Measurements from ENCODE around the gene TENT5C. TPM values are rescaled to one million over a fixed set of nuclear protein-coding genes. Genes with fewer than 3 reads are reported as not detected.

The TENT5C gene
- total RNA-seq, 1 donor from 2014 or later = 59.3 TPM

DNA sequence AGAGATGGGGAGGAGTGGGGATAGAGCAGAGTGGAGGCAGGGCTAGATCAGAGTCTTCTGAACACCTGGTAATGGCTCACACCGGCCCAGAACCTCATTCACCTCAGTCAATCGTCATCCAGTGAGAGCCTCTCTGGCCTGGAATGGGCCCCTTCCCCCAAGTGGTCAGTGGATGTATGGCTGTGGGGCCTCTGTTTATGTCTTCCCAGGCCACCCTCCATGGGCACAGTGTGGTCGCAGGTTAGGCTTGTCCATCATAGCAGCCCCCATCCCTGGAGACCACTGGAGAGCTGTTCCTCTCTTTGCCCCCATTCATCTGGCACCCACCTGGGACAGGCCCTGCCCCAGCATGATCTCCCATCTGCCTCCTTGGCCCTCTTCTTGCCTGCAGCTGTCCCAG lies 29.6 kb upstream of the TENT5C start:
- Mint-ChIP-seq H3K36me3 (ENCODE audit: low read depth) (no peaks in the 10 kb centered on the region), H3K4me1 (peaks cover 21% of the 10 kb centered on the region), H3K9me3 (no peaks in the 10 kb centered on the region), H3K27ac (no peak overlapping the region), H3K27me3 (no peaks in the 10 kb centered on the region), H3K4me3 (no peak overlapping the region)
- no peak for DNase-seq
- POLR2A ChIA-PET = no interaction called here
- TF ChIP-seq, protein P1, sequence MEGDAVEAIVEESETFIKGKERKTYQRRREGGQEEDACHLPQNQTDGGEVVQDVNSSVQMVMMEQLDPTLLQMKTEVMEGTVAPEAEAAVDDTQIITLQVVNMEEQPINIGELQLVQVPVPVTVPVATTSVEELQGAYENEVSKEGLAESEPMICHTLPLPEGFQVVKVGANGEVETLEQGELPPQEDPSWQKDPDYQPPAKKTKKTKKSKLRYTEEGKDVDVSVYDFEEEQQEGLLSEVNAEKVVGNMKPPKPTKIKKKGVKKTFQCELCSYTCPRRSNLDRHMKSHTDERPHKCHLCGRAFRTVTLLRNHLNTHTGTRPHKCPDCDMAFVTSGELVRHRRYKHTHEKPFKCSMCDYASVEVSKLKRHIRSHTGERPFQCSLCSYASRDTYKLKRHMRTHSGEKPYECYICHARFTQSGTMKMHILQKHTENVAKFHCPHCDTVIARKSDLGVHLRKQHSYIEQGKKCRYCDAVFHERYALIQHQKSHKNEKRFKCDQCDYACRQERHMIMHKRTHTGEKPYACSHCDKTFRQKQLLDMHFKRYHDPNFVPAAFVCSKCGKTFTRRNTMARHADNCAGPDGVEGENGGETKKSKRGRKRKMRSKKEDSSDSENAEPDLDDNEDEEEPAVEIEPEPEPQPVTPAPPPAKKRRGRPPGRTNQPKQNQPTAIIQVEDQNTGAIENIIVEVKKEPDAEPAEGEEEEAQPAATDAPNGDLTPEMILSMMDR (IDR thresholded peaks at IDR 0.05) = no peak
- intact Hi-C loops (cut with micrococcal nuclease) = no loop called here
- ATAC-seq (ENCODE audit: low read depth) = no peak
- CTCF ChIA-PET = interaction anchor here (1.9 kb wide), 1 partner anchor 41 kb away, joined by 4 read pairs; no protein-coding TSS in a partner anchor

DNA sequence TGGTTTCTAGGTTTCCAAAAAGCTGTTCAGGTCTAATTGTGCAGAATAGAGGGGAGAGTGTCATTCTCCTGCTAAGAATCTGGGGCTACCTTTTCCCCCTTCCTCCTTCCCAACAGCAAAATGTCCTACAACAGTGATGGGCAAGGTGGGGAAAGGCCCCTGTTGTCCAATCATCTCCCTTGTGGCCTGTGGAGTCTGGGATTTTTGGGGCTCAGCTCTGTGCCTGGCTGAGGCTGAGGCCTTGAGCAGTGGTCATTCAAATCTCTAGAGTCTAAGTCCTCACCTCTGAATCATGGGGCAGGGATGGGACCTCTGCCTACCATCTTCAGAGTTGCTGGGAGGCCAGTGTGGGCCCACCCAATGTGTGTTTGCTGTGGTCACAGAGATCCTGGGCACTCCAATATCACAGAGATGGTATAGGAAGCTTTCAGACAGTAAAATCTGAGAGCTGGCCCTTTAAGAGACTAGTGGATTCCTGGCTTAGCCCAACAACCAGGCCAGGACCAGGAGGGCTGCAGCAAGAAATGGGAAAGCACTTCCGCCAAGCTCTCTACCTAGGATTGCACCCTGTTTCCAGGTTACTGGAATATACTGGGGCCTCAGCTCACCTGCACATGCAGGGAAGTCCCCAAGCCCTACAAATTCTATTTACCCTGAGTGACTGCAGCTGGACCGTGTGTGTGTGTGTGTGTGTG lies 28.5 kb upstream of the TENT5C start:
- Mint-ChIP-seq H3K27me3 (no peaks in the 10 kb centered on the region), H3K4me3 (no peak overlapping the region), H3K27ac (no peak overlapping the region), H3K4me1 (peaks cover 18% of the 10 kb centered on the region), H3K9me3 (no peaks in the 10 kb centered on the region), H3K36me3 (ENCODE audit: low read depth) (no peaks in the 10 kb centered on the region)
- TF ChIP-seq, protein P1 (IDR thresholded peaks at IDR 0.05) = no peak
- intact Hi-C loops (cut with micrococcal nuclease) = no loop called here
- no peak for DNase-seq
- CTCF ChIA-PET = no interaction called here
- ATAC-seq (ENCODE audit: low read depth) = no peak
- POLR2A ChIA-PET = no interaction called here

DNA sequence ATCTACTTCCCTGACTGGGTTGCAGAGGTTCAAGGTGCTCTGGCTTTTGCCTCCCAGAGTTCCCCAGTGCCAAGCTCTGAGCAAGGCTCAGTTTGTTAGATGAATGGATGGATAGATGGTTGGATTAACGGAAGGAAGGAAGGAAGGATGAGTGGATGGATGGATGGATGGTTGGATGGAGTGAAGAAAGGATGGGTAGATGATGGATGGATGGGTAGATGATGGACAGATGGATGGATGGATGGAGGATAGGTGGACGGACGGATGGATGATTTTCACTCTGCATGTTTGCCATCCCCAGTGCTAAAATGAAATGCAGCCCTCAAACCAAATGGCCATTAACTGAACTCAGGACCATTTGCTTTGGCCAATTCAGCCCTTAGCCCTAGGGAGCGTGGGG lies 27.4 kb upstream of the TENT5C start:
- H3K36me3 Mint-ChIP-seq (ENCODE audit: low read depth) = no peaks in the 10 kb centered on the region
- CTCF ChIA-PET = interaction anchor here (1.3 kb wide), 1 partner anchor 43 kb away, joined by 4 read pairs; no protein-coding TSS in a partner anchor
- ATAC-seq (ENCODE audit: low read depth) (no peak), DNase-seq (no peak)
- intact Hi-C loops (cut with micrococcal nuclease) = no loop called here
- peaks cover 7% of the 10 kb centered on the region for H3K4me1 Mint-ChIP-seq
- H3K9me3 Mint-ChIP-seq = no peaks in the 10 kb centered on the region
- POLR2A ChIA-PET = no interaction called here
- H3K4me3 Mint-ChIP-seq = no peak overlapping the region
- TF ChIP-seq, protein P1 (IDR thresholded peaks at IDR 0.05) = no peak
- no peaks in the 10 kb centered on the region for H3K27me3 Mint-ChIP-seq
- H3K27ac Mint-ChIP-seq = no peak overlapping the region

DNA sequence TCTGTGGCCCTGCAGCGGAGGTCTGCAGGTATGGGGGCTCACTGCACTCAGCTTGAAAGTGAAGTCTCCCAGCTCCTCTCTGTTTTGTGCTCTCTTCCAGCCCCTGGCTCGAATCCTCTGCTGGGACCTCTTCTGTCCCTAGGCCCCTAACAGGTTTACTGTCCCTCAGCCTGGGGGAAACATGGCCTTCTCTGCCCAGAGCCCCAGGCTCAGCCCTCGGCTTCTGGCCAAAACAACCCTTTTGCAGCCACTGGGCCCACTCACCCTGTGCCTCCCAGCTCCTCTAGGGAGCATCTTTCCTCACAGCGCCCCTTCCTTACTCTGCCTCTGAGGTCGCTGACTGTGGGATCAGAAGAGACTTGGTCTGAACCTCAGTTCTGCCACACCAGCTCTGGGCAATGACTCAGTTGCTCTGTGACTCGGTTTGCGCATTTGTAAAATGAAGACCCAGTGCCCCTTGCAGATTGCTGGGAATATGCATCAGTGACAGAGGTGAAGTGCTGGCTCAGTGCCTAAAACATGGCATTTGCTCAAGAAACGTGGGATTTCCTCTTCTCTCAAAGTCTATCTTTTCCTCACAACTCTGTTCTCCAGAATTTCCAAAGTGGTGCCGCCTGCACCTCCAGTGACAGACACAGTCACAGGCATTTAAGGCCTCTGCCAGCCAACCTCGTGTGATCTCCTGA lies 26.5 kb upstream of the TENT5C start:
- CTCF ChIA-PET = interaction anchor here (1.3 kb wide), 1 partner anchor 44 kb away, joined by 4 read pairs; no protein-coding TSS in a partner anchor
- DNase-seq (no peak), ATAC-seq (ENCODE audit: low read depth) (no peak)
- intact Hi-C loops (cut with micrococcal nuclease) = no loop called here
- Mint-ChIP-seq H3K27me3 (no peaks in the 10 kb centered on the region), H3K27ac (no peak overlapping the region), H3K9me3 (no peaks in the 10 kb centered on the region), H3K4me1 (no peaks in the 10 kb centered on the region), H3K36me3 (ENCODE audit: low read depth) (no peaks in the 10 kb centered on the region), H3K4me3 (no peak overlapping the region)
- POLR2A ChIA-PET = no interaction called here
- TF ChIP-seq, protein P1 (IDR thresholded peaks at IDR 0.05) = no peak

DNA sequence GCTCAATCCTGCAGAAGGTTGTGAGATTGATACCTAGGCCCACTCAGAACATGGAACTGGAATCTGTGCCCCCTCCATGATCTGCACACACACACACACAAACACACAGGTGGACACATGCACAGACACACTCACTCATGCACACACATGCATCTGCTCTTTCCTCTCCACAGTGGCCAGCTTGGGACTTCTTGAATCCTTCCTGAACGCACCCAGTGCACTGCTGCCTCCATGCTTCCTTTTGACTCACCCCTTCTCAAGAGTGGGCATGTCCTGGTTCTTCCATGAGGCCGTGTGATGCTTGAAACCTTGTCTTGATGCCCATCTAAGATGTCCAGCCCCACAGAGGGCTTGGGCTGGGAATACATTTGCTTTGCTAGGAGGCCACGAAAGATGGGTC lies 25.4 kb upstream of the TENT5C start:
- ATAC-seq (ENCODE audit: low read depth) = no peak
- Mint-ChIP-seq H3K27ac (no peak overlapping the region), H3K4me3 (no peak overlapping the region), H3K36me3 (ENCODE audit: low read depth) (no peaks in the 10 kb centered on the region), H3K27me3 (no peaks in the 10 kb centered on the region), H3K4me1 (no peaks in the 10 kb centered on the region), H3K9me3 (no peaks in the 10 kb centered on the region)
- no peak for DNase-seq
- POLR2A ChIA-PET = no interaction called here
- TF ChIP-seq, protein P1 (IDR thresholded peaks at IDR 0.05) = no peak
- CTCF ChIA-PET = interaction anchor here (1.1 to 3.8 kb wide), 2 partner anchors 46 to 174 kb away, joined by 7 to 13 read pairs; no protein-coding TSS in a partner anchor
- intact Hi-C loops (cut with micrococcal nuclease) = no loop called here

All from activated B cell treated with CpG ODN at 0.5 μM for 24 hours (primary cell).